Forelimb muscle (tissue), 1 donor: Measurements from ENCODE around the gene POLA1. TPM values are rescaled to one million over a fixed set of nuclear protein-coding genes. Genes with fewer than 3 reads are reported as not detected.
"Not testable (repeated sequence)": the region's sequence is repeated elsewhere in the genome, so short reads cannot be mapped to it uniquely, and the experiment has no call there.

Source experiments
- DNase-seq: peaks from one replicate; pipeline ENCODE4 v3.0.0-alpha.2; 2013; ENCODE audit warnings: low read depth
- polyA plus RNA-seq: library from polyadenylated mRNA; unstranded; fragments of 120-200 nt; gene quantifications from one replicate; pipeline ENCODE4 v1.2.1, GENCODE V29; 2013; ENCODE audit not compliant: insufficient read length

The POLA1 gene, protein sequence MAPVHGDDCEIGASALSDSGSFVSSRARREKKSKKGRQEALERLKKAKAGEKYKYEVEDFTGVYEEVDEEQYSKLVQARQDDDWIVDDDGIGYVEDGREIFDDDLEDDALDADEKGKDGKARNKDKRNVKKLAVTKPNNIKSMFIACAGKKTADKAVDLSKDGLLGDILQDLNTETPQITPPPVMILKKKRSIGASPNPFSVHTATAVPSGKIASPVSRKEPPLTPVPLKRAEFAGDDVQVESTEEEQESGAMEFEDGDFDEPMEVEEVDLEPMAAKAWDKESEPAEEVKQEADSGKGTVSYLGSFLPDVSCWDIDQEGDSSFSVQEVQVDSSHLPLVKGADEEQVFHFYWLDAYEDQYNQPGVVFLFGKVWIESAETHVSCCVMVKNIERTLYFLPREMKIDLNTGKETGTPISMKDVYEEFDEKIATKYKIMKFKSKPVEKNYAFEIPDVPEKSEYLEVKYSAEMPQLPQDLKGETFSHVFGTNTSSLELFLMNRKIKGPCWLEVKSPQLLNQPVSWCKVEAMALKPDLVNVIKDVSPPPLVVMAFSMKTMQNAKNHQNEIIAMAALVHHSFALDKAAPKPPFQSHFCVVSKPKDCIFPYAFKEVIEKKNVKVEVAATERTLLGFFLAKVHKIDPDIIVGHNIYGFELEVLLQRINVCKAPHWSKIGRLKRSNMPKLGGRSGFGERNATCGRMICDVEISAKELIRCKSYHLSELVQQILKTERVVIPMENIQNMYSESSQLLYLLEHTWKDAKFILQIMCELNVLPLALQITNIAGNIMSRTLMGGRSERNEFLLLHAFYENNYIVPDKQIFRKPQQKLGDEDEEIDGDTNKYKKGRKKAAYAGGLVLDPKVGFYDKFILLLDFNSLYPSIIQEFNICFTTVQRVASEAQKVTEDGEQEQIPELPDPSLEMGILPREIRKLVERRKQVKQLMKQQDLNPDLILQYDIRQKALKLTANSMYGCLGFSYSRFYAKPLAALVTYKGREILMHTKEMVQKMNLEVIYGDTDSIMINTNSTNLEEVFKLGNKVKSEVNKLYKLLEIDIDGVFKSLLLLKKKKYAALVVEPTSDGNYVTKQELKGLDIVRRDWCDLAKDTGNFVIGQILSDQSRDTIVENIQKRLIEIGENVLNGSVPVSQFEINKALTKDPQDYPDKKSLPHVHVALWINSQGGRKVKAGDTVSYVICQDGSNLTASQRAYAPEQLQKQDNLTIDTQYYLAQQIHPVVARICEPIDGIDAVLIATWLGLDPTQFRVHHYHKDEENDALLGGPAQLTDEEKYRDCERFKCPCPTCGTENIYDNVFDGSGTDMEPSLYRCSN (N-terminal part only)
- 16.1 TPM for polyA plus RNA-seq

DNA sequence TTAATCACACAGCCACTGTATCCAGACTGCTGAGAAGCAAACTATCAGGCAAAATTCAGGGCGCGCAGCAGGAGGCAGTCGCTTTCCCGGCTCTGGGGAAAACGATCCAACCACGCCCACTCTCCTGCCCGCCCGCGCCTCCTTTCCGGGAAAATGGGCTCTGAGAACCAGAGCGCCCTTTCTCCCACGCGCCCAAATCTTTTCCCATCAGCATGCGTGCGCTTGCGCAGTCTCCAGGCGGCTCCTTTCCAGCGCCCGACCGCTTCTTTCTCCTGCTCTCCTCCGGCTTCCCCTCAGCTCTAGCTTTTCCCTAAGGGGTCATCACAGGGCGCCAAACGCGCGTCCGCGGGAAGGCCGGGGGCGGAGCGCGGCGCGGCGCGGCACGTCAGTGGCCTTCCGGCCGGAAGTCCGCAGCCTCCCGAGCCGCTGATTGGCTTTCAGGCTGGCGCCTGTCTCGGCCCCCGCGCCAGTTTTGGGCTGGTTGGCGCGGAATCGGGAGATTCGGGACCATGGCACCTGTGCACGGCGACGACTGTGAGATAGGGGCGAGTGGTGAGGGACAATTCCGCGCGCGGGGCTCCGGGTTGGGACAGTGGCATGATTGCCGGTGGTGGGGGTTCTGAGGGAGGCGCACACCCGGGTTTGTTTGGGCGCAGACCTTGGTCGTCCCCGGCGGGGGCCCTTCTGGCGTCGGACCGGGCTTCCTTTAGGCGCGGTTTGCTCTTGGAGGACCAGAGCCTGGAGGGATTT lies at the start of gene POLA1:
POLA1 (plus strand) TSS at position 466 of the 750 bp plus-strand sequence; CDS start at position 510, 44 bp downstream.
- DNase-seq, result peak; percentile 84

DNA sequence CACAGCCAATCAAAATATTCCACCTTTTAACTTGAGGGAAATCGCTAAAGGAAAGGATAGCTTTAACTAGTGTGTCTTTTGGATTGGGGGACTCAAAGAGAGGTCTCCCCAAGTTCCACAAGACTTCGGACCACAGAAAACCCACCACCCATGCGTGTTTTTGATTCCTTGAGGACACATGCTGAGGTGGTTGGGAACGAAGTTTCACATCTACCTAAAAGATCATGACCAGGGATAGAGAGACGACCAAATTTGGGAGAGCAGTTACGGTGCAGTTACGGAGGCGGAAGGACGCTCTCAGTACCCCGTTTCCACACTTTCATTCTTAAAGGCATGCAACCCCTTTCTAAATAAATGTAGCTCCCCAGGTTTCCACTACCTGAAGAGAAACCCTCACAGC lies 47.7 kb upstream of the POLA1 start:
- DNase-seq, result no peak

DNA sequence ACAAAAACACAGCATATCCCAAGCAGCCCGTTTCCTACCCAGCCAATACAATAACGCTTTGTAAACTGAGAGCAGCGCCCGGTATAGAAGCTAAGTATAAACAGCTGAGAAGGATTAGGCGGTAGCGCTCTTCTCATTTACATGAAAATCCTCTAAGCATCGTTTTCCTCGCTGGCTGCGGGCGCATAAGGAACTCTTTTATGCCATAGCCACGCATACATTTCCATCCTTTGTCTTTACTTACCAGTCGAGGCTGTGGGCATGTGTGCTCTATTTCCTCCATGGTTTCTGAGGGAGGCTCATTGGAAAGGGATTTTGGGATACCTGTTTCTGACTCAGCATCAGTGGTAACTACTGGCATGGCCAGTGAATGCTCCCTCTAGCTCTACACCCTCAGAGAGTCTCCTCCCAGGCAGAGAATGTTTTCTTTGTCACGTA lies 47.0 kb upstream of the POLA1 start:
- DNase-seq, result peak; percentile 9

DNA sequence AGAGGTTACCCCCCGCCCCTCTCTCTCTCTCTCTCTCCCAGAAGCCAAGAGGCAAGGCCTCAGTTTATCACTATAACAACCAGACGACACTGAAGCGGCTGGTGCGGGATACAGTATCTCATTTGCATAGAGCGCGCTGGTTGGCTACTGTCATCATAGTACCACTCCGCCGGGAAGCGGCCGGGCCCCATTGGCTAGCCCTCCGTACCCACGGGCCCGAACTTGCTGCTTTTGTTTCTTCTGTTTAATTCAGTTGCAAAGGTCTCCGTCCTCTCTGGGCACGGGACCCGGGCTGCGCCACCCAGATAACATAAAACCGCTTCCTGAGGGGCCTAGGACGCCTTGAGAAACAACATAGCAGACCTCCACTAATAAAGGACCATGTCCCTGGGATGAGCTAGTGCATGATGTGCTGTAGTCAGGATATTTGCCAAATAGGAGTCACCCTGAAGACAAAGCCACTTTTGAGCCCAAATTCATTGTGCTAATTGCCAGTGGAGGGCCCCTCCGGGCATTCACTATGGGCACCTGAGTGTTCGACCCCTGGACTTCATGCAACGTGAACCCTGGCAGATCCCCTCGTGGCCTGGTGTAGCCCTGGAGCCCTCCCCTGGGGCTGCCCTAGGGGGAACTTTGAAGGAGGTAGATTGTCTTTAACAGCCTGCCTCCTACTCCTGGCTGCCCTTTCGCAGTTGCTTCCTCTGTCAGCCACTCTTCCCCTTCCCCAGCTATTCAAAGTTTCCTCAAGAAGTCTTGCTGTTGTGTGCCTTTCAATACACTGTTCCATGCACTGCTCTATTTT lies 46.3 kb upstream of the POLA1 start, which contains the start of gene PCYT1B:
PCYT1B (minus strand) TSS at position 91 of the 802 bp plus-strand sequence. CDS start 242 bp downstream, outside the sequence.
- DNase-seq, result peak; percentile 36

DNA sequence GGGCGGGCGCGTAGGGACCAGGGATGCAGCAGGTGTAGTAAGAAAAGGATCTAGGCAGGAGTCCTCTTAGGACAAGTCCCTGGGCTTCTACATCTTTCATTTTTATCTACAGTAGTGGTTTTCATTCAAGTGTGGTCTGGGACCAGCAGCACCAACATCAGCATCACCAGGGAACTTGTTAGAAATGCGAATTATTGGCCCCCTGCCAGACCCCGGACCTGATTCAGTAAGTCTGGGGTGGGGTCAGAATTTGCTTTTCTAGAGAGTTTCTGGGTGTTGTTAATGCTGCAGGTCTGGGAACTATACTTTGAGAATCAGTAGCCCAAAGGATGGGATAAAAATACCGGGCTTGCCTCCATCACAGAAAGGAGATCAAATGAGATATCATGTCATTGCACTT lies 45.2 kb upstream of the POLA1 start:
- no peak for DNase-seq

DNA sequence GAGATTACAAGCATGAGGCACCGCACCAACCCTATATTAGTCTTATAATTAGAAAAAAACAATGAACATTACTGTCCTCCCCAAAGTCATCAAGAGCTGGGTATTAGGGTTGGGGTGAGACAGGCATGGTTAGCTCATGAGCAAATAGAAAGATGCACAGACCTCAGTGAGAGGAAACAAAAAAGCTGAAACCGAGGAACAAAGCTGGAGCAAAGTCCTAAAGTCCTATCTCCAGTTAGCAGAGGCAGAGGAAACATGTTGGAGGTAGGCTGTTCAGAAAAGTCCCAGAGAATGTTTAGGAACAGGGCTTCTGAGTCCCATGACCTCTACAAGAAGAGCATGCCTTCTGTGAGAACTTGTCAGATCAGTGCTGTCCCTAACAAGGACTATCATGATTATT lies 41.9 kb upstream of the POLA1 start:
- no peak for DNase-seq

DNA sequence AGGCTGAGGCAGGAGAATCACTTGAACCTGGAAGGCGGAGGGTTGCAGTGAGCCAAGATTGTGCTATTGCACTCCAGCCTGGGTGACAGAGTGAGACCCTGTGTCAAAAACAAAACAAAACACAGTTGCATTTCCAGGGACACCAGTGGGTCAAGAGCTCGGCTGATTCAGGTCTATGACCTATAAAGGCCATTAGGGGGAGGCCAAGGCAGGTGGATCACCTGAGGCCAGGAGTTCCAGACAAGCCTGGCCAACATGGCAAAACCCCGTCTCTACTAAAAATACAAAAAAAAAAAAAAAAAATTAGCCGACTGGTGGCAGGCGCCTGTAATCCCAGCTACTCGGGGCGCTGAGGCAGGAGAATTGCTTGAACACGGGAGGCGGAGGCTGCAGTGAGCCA lies 38.0 kb upstream of the POLA1 start:
- DNase-seq, result not testable (repeated sequence)

DNA sequence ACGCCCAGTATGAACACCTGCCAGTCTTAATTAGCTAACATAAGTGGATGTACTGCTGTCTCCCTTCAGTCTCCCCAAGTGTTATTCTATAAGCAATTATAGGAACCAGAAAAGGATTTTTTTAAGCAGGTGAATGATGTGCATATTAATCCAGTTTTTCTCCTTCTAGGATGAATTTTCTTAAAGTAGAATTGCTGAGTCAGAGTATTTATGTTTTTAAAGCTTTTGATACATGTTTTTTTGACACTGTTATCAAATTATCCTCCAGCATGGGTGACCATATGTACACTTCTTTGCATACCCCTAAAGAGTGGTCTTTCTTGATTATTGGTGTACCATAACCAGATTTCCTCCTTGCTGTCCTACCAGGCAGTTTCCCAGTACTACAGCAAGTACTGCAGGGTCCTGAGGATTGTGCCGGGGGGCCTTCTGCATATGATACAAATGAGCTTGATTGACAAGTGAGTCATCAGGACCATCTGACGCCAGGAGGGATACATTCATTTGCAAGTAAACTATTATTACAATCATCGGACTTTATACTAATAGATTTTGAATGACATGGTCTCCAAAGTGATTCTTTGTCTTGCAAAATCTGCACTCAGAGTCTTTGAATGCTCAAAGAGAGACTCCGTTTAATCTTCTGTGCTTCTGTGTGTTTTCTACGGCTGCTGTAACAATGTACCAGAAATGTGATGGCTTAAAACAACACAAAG lies 35.9 kb upstream of the POLA1 start:
- no peak for DNase-seq

DNA sequence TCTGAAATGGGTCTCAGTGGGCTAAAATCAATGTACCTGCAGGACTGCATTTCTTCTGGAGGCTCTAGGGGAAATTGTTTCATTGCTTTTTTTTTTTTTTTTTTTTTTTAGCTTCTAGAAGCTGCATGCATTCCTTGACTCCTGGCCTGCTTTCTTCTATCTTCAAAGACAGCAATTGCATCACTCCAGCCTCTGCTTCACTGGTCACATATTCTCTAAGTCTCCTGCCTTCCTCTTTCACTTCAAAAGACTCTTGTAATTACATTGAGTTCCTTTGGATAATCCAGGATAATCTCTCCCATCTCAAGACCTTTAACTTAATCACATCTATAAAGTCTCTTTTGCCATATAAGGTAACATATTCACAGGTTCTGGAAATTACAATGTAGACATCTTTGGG lies 35.3 kb upstream of the POLA1 start:
- DNase-seq, result no peak

DNA sequence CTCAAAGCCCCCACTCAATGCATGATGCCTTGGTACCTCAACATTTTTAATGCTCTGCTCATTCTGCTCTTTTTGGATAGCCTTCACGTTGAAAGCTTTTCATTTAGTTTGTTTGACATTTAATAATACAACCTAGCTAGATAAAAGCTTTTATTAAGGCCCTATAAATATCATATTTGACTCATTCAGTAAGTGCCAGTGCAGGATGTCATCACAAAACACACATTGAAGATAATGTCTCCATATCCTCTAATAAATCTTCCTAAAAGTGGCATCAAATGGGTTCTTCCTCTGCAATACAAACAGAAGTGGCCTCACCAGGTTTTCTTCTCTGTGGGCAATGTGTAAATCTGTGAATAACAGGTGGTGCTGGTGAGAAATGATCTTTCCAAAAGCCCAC lies 34.6 kb upstream of the POLA1 start:
- DNase-seq, result no peak

DNA sequence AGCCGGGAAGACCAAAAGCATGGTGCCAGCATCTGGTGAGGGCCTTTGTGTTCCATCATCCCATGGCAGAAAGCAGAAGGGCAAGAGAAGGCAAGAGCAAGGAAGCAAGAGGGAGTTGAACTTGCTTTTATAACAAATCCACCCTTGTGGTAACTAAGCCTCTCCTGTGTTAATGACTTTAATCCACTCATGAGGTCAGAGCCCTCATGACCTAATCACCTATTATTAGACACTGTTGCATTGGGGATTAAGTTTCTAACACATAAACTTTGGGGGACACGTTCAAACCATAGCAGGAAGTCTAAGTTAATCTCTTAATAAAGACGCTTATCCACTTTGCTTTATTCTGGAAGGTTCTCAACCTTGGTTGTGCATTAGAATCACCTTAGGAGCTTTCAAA lies 34.1 kb upstream of the POLA1 start:
- DNase-seq, result no peak

DNA sequence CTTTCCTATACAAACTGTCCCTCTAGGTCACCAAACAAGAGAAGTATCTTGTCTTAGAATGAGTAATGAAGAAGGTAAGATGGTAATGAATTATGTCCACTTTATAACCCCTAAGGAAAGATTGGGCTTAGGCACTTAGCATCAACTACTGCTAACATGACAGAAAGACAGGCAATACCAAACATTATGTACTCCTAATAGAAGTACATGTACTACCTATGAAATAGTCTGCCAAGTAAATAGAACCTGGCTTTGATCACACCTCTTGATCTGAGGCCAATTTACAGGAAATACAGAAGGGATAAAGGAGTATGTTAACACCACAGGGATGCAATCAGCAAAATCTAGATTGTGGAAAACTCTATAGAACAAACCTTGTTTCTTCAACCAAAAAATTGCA lies 32.4 kb upstream of the POLA1 start:
- DNase-seq, result no peak

DNA sequence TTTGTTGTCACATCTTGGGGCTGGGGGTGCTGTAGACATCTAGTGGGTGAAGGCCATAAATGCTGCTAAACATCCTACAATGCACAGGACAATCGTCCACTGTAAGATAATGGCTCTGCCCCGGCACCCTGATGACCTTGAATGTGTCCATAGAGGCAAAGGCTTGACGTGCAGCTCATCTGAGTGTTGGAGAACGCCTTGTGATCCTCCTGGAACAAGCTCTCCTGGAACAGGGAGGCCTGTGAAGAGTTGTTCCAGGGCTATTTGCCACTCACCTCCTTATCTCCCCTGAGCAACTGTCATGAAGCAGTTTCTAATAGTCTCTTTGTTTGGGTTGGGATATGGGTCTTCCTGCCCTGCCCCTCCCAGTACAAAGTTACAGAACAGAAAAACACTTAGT lies 31.4 kb upstream of the POLA1 start:
- no peak for DNase-seq

DNA sequence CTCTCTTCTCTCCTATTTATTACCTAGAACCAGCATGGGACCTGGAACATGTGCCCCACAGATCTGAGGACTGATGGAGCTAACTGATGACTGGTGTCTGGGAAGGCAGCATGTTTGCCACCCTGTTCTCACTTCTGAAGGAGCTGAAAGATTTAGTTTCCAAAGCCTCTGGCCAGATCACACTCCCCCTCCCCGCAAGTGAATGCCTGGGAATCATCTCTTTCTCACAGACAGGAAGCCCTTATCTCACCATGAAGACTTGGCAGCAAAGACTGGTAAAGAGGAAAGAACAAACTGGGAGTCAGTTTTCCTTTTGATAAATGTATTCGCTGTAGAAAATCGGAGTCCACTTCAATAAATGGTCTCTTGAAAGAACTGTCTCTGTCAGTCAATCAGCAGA lies 25.6 kb upstream of the POLA1 start:
- DNase-seq, result no peak

DNA sequence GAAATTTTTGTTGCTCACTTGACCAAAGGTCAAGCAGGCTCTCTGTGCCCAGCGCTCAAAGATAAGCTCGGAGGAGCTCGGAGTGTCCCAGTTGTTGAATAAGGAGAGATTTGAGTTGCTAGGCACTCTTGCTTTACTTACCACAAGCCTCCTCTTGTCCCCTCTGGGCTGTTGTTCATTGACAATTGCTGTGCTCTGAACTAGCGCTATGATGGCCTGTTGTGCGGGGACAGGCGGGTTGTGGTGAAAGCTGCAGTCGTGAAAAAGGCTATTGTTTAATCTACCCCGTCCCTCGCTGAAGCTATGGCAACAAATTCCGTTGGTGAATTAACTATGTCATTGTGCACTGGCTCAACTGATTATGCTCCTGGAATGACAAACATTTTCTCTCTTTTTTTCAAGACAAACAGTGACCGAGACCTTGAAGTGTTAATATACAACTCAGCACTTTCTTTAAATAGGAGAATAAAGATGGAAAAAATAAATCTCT lies 21.0 kb upstream of the POLA1 start:
- no peak for DNase-seq

DNA sequence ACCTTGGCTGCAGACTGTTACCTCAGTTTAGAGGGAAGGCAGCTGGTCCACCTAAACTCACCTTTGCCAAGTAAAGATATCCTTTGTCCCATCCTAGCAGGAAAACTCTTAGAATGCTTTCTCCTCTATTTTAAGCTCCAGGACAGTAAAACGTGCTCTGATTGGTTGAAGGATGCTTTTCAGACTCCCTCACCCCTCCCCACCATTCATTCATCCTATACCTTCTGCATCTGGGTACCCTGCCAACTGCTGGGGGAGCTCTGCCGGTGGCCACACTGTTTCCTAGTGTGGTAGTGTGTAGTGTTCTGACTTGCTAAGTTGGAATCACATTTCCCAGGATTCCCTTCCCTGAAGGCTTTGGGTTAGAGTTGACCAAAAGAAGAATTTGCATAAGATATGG lies 20.3 kb upstream of the POLA1 start:
- no peak for DNase-seq

DNA sequence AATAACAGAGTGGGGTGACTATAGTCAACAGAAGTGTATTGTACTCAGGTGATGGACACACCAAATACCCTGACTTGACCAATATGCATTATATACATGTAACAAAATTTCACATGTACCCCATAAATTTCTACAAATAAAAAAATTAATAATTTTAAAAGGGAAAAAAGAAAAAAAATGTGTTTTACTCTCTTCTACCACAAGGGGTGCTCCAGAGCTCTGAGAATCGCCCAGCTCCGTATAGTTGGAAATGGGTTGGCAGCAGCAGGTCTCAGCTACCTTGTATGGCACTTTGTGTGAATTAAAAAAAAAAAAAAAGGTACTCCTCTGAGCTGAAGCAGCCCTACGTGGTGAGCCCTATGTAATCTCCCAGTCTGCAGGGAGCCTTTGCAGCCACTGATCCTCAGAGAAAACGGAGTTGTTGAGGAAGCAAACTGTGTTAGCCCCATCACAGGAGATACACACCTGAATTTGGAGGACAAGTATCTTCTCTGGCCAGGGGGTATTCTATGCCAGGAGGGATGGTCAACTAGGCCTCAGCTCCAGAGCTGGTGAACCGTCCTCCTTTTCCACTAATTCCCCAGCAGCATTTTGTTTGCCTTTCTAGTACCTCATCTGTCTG lies 17.2 kb upstream of the POLA1 start:
- no peak for DNase-seq

DNA sequence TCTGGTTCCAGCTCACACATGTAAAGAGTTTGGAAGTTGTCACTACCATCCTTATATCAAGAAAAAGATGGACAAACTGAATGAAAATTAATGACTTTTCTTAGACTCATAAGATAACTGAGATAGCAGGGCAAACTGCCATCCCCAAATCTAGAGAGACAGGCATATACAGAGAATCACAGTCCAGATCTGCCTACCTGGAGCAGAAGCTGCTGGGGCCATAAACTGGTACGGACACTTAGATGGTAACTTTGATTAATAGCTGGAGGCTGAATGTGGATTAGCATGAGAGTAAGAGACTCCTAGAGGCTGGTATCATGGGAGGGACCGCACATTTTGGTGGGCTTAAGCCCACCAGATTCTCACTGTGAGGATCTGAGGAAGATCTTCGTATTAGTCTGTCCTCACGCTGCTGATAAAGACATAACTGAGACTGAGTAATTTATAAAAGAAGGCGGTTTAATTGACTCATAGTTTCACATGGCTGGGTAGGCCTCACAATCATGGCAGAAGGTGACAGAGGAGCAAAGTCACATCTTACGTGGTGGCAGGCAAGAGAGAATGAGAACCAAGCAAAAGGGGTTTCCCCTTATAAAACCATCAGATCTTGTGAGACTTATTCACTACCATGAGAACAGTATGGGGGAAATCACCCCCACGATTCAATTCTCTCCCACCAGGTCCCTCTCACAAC lies 10.8 kb upstream of the POLA1 start:
- no peak for DNase-seq
